NCI-H1436 treated with DMSO at 0.1 percent for 48 hours (cell line): ENCODE results near the gene MAS1L.

Experiments
- DNase-seq: peaks from one replicate; lab custom pipeline; 2025; lab: John Stamatoyannopoulos, UW

The MAS1L gene

GRCh38 chr6:29510202-29510601 is 22.4 kb upstream of the MAS1L start:
- DNase-seq, result no peak

GRCh38 chr6:29509711-29510110 is 22.0 kb upstream of the MAS1L start:
- DNase-seq, result no peak

GRCh38 chr6:29509239-29509638 is 21.5 kb upstream of the MAS1L start:
- no peak for DNase-seq

- no peak for DNase-seq
Measured at GRCh38 chr6:29507319-29507718, 19.6 kb upstream of the MAS1L start.

- DNase-seq, result no peak
Measured at GRCh38 chr6:29506446-29507067, 18.8 kb upstream of the MAS1L start.

GRCh38 chr6:29505808-29506207 is 18.1 kb upstream of the MAS1L start:
- no peak for DNase-seq

GRCh38 chr6:29504961-29505360 is 17.2 kb upstream of the MAS1L start:
- no peak for DNase-seq

- no peak for DNase-seq
Measured at GRCh38 chr6:29502597-29502996, 14.8 kb upstream of the MAS1L start.

GRCh38 chr6:29502181-29502580 is 14.4 kb upstream of the MAS1L start:
- no peak for DNase-seq

- no peak for DNase-seq
Measured at GRCh38 chr6:29501106-29501505, 13.3 kb upstream of the MAS1L start.

GRCh38 chr6:29500594-29500993 is 12.8 kb upstream of the MAS1L start:
- DNase-seq, result no peak

GRCh38 chr6:29499704-29500103 is 11.9 kb upstream of the MAS1L start:
- DNase-seq, result no peak

GRCh38 chr6:29496961-29497360 is 9.2 kb upstream of the MAS1L start:
- DNase-seq, result no peak

GRCh38 chr6:29495571-29495970 is 7.8 kb upstream of the MAS1L start:
- DNase-seq, result no peak

- no peak for DNase-seq
Measured at GRCh38 chr6:29494131-29494530, 6.4 kb upstream of the MAS1L start.

- no peak for DNase-seq
Measured at GRCh38 chr6:29493261-29493660, 5.5 kb upstream of the MAS1L start.

GRCh38 chr6:29491574-29491973 is 3.8 kb upstream of the MAS1L start:
- no peak for DNase-seq

GRCh38 chr6:29490552-29490951 is 2.8 kb upstream of the MAS1L start:
- DNase-seq, result no peak

- DNase-seq, result no peak
Measured at GRCh38 chr6:29490055-29490454, 2.3 kb upstream of the MAS1L start.

GRCh38 chr6:29489286-29489685 is 1.5 kb upstream of the MAS1L start:
- DNase-seq, result no peak

GRCh38 chr6:29488874-29489273 is 1.1 kb upstream of the MAS1L start:
- no peak for DNase-seq

- no peak for DNase-seq
Measured at GRCh38 chr6:29487131-29487530, 625 bp downstream of the MAS1L start.

- no peak for DNase-seq
Measured at GRCh38 chr6:29486577-29486976, 1.2 kb downstream of the MAS1L start.

GRCh38 chr6:29483735-29484134 is 4.0 kb downstream of the MAS1L start:
- no peak for DNase-seq

GRCh38 chr6:29483186-29483585 is 4.6 kb downstream of the MAS1L start:
- no peak for DNase-seq
